GM12891 (cell line): Measurements from ENCODE around the gene GALNT10.

Experiments used
- POLR2A ChIP-seq: IDR thresholded peaks from 2 replicates; pipeline ENCODE4 v1.6.1; 2011; ENCODE audit warnings: low read depth, low read length, control low read depth
- POLR2AphosphoS5 ChIP-seq: IDR thresholded peaks from 2 replicates; pipeline ENCODE4 v1.6.1; 2011; ENCODE audit warnings: low read depth, low read length, control low read depth

DNA sequence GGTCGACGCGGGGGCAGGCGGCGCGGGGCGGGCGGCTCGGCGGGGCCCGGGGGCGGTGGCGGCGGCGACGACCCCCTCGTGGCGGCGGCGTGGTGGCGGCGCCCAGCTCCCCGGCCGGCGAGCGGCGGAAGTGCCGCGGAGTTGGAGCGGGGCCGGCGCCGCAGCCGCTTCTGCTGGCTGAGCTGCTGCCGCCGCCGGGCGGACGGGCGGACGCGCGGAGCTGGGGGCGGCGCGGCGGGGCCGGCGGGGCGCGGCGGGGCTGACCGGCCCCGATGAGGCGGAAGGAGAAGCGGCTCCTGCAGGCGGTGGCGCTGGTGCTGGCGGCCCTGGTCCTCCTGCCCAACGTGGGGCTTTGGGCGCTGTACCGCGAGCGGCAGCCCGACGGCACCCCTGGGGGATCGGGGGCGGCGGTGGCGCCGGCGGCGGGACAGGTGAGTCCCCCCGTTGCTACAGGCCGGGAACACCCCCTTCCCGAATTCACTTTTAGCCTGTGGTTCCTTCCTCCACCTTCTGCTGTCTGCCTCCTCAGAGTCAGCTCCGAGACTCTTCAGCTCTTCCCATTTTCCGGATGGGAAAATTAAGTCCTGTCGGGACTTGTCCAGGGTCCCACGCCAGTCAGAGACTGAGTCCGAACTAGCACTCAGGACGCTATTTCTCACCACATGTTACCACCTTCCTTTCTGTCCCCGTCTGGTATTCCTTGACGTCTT, at the start of gene GALNT10:
- TF ChIP-seq POLR2AphosphoS5 = 0 out of 2 replicates have a peak, but pooled peaks have one; percentile 29
- peak; percentile 55 for TF ChIP-seq POLR2A
